AG20443 (cell line): Measurements from ENCODE around the gene VWA7.
"Not testable (repeated sequence)": the region's sequence is repeated elsewhere in the genome, so short reads cannot be mapped to it uniquely, and the experiment has no call there.

Source experiments
- DNase-seq: peaks from one replicate; pipeline ENCODE4 v3.0.0; 2012; ENCODE audit warnings: low spot score, mixed read lengths

VWA7 gene

GRCh38 chr6:31776989-31777666, at the start of gene VWA7:
VWA7 (minus strand) TSS chr6:31777328; CDS start chr6:31776779, 549 bp downstream.
- peak; percentile 85 for DNase-seq

DNA sequence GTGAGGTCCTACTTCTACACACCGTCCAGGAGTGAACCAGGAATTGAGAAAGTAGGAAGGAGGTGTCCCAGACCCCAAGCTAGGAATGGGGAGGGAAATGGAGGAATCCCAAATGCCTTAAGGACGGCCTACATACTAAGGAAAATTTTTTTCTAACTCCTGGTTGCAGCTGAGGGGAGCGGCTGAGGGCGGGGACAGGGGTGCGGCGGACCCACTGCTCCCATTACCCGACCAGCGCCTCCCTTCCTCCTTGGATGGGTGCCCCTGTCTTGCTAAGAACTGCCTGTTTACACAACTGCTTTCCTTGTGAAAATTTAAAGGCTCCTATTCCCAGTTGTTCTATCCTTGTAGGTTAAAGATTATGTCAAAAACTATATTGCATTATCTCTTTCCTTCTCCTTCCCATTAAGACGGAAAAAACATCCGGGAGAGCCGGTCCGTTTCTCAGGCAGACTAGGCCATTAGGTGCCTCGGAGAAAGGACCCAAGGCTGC, 49.7 kb upstream of the VWA7 start:
- peak; percentile 80 for DNase-seq

- no peak for DNase-seq
Observed at GRCh38 chr6:31825553-31825952, 48.4 kb upstream of the VWA7 start.

GRCh38 chr6:31823592-31824196, 46.6 kb upstream of the VWA7 start:
- DNase-seq: not testable (repeated sequence)

- peak; percentile 86 for DNase-seq
Observed at GRCh38 chr6:31822036-31822821, 45.1 kb upstream of the VWA7 start.

DNA sequence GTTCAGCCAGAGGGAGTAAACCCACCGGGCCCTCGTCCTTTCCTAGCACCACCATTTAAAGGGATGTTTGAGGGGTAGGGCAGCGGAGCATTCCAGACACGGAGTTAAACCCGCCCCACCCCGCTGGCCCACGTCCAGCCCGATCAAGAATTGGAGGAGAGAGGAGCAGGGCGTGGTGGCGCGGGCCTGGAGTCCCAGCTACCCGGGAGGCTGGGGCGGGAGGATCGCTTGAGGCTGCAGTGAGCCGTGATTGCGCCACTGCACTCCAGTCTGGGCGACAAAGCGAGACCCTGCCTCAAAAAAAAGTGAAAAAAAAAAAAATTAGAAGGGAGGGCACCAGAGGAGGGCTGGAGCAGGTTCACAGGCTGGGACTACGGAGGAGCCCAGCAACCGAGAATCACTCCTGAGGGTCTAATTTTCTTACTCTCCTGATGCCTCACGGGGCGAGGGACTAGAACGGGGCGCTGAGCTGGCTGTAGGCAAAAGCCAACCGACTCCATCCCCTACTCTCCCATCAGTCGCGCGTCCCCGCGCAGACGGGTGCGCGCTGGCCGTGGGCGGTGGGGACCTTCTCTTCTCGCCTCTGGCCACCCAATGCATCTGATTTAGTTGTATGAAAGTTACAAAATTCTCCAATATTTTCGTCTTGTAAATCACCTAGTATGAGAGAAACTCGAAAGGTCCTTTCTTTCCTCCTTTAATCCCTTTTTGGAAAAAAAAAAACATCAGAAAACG, 44.3 kb upstream of the VWA7 start:
- peak; percentile 42 for DNase-seq

- DNase-seq: not testable (repeated sequence)
Observed at GRCh38 chr6:31820399-31820798, 43.3 kb upstream of the VWA7 start.

GRCh38 chr6:31819871-31820299, 42.8 kb upstream of the VWA7 start:
- DNase-seq: no peak

- not testable (repeated sequence) for DNase-seq
Observed at GRCh38 chr6:31817929-31818511, 40.9 kb upstream of the VWA7 start.

DNA sequence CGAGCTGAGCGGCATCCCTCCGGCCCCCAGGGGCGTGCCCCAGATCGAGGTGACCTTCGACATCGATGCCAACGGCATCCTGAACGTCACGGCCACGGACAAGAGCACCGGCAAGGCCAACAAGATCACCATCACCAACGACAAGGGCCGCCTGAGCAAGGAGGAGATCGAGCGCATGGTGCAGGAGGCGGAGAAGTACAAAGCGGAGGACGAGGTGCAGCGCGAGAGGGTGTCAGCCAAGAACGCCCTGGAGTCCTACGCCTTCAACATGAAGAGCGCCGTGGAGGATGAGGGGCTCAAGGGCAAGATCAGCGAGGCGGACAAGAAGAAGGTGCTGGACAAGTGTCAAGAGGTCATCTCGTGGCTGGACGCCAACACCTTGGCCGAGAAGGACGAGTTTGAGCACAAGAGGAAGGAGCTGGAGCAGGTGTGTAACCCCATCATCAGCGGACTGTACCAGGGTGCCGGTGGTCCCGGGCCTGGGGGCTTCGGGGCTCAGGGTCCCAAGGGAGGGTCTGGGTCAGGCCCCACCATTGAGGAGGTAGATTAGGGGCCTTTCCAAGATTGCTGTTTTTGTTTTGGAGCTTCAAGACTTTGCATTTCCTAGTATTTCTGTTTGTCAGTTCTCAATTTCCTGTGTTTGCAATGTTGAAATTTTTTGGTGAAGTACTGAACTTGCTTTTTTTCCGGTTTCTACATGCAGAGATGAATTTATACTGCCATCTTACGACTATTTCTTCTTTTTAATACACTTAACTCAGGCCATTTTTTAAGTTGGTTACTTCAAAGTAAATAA, 40.2 kb upstream of the VWA7 start:
- not testable (repeated sequence) for DNase-seq

DNA sequence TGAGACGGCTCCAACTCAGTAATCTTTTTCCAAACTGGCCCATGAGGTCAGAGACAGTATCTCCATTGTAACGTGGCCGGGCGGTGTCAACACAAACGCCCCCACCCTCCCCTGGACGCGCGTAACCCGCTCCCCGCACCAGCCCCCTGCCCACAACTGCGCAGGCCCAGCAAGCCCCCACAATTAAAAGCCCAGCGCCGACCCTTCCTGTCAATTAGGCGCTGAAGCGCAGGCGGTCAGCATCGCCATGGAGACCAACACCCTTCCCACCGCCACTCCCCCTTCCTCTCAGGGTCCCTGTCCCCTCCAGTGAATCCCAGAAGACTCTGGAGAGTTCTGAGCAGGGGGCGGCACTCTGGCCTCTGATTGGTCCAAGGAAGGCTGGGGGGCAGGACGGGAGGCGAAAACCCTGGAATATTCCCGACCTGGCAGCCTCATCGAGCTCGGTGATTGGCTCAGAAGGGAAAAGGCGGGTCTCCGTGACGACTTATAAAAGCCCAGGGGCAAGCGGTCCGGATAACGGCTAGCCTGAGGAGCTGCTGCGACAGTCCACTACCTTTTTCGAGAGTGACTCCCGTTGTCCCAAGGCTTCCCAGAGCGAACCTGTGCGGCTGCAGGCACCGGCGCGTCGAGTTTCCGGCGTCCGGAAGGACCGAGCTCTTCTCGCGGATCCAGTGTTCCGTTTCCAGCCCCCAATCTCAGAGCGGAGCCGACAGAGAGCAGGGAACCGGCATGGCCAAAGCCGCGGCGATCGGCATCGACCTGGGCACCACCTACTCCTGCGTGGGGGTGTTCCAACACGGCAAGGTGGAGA, 38.1 kb upstream of the VWA7 start, which contains the start of the genes HSPA1A and HSPA1L:
TSS of gene HSPA1A (plus strand) at position 519 of the 814 bp plus-strand sequence. CDS start at position 733, 214 bp downstream.
TSS of gene HSPA1L (minus strand) at position 259 of the 814 bp plus-strand sequence. CDS start 3,311 bp downstream, outside the sequence.
- peak; percentile 92 for DNase-seq

- DNase-seq: peak; percentile 92
Observed at GRCh38 chr6:31814677-31815024, 37.5 kb upstream of the VWA7 start.

DNA sequence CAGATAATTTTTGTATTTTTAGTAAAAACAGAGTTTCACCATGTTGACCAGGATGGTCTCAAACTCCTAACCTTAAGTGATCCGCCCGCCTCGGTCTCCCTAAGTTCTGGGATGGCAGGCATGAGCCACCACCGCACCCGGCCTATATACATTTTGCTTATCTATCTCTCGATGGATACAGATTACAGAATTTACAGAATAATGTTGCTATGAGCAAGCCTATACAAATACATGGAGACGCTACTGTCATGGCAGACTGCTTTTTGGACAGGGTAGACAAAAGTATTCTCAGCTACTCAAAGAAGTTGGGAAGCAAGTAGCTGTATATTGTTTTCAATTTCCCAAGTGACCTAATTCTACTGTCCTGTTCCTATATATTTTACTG, 36.3 kb upstream of the VWA7 start:
- DNase-seq: no peak

GRCh38 chr6:31811645-31812044, 34.5 kb upstream of the VWA7 start:
- DNase-seq: no peak

DNA sequence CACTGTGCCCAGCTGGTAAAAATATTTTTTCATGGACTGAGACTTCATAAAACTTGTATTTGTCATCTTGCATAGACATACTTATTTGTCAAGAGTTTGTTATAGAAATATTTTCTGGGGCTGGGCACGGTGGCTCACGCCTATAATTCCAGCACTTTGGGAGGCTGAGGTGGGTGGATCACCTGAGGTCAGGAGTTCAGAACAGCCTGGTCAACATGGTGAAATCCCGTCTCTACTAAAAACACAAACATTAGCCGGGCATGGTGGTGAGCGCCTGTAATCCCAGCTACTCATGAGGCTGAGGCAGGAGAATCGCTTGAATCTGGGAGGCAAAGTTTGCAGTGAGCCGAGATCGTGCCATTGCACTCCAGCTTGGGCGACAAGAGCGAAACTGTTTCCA, 31.5 kb upstream of the VWA7 start:
- DNase-seq: not testable (repeated sequence)

- DNase-seq: peak; percentile 99
Observed at GRCh38 chr6:31806470-31807272, 29.5 kb upstream of the VWA7 start, which contains the start of gene LSM2. LSM2 (minus strand) TSS chr6:31806966; CDS start chr6:31806757, 209 bp downstream.

GRCh38 chr6:31805939-31806469, 28.9 kb upstream of the VWA7 start:
- no peak for DNase-seq
